Stimulated activated naive CD4-positive, alpha-beta T cell treated with Interleukin-2 at 50 U/mL for 16 hours (primary cell): ENCODE results near the gene MEGF9.

Experiments used
- DNase-seq: peaks from one replicate; lab custom pipeline; 2025; lab: John Stamatoyannopoulos, UW

MEGF9 gene

DNA sequence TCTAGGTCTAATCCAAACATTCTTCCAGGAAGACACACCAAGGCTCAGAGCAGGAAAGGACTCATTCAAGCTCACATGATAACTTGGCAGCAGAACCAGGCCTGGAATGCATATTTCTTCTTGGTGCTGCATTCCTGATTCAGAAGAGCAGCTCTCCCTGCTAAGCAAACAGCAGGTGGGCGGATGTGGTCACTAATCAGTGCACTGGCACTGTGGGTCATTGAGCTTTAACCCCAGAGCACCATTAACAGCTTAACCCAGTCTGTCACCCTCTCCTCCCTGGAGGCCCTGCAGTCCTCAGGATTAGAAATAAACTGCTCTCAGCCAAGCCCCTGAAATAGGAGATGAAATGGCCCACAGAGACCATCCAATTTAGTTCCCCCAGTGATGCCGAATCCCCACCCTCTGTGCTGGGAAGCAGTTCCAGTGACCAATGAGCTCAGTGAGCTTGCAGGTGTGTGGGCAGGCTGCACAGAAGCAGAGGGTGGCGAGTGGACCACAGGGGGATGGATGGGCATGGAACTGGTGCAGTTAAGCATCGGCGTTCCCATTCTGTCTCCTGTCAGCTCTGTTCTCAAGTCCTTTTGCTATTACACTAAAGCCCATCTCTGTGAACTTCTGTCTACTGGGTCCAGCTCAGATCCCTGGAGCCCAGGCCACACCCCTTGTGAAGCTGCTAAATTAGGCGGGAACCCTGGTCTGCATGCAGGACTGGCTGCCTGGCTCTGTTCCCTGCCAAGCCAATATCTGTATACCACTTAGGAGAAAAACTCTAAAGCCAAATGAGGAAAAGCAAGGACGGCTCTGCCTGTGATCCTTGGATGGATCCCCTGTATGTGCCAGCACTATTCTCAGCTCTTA is 16.6 kb upstream of the MEGF9 start:
- no peak for DNase-seq

DNA sequence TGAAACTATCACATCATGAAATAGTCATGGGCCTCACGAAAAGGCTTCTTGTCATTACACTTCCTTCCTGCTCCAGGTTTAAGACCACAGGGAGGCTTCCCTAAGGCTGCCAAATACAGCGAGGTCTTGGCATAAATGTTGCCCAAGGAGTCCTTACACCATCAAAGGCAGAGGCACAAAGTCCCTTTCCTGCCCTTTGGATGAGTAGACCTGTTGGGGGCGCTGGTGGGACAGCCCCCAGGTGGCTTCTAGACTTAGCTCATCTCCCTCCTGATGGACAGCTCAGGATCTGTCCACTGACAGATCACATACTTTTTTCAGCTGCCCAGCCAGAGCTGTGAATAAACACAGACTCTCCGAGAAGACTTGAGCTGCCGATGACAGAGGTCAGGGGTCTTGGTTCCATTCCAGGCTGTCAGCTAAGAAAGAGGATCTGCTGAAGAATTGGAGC is 15.5 kb upstream of the MEGF9 start:
- DNase-seq = no peak

DNA sequence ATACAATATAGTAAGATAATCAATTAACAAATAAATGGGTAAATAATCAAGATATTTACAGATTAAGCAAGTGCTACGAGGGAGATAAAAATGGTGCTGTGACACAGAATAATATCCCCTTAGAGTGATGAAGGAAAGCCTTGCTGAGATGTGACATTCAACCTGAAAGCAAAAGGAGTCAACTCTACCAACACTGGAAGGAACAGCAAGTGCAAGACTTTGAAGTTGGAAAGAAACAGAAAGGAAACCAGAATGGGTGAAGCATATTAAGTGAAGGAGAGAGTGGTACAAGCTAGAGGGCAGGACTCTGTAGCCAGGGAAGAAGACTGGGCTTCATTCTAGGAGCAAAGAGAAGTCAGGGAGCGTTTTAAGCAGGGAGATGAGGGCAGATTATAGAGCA is 12.2 kb upstream of the MEGF9 start:
- no peak for DNase-seq

- DNase-seq = no peak
Measured at GRCh38 chr9:120725907-120726306, 11.6 kb upstream of the MEGF9 start.

DNA sequence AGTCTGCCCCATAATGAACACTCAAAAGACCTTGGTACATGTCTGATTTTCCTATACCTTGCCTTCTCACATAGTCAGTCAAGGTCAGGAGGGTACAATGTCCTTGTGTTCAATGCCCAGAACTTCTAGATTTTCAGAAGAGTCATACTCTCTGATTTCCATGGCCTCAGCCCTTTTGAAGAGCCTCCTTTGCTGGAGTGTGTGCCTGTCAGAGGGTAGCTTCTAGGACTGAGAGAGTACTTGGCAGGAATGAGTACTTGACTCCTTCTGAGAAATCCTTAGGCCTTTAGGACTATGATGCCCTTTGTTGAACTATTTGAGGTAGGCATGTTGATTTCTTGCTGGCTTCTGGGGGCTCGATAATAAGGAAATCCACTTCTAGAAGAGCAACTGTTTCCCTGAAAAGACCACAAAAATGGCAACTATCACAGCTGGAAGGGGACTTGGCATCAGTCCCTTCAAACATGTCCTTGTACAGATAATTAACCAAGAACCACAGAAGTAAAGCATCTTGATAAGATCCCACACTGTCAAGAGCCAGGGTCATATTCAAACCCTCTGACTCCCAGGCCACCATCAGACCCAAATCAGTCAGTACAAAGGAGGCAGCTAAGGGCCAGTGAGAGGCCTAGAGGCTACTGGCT is 10.6 kb upstream of the MEGF9 start:
- DNase-seq = no peak

DNA sequence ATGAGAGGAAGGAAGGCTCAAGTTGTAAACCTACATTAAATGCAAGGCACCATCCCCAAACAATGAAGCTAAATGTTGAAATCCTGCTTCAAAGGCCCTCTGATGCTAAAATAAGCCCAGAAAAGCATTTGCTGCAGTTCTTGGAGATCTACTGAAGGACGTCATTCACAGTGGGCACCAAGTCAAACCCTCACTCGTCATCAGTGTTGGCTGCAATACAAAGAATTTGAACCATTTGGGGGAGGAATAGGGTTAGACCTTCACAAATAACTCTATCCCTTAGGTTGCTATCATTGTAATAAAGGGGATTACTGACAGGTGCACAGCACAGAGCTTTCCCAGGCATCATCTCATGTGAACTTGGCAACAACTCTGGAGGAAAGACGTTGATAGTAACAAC is 9.3 kb upstream of the MEGF9 start:
- DNase-seq = no peak

DNA sequence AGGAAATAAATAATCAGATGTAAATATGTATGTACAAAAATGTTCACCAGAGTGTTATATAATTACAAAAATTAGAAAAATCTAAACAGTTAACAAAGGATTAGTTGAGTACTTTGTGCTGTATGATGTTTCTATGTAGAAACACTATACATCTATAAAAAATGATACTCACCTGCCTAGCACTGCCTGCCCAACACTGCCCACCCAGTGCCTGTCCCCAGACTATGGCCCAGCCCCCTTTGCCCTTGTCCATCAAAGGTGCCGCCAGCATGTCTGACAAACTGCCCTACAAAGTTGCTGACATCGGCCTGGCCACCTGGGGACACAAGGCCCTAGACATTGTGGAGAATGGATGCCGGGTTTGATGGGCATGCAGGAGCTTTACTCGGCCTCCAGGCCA is 6.1 kb upstream of the MEGF9 start:
- DNase-seq = no peak

- DNase-seq = no peak
Measured at GRCh38 chr9:120718316-120718715, 4.0 kb upstream of the MEGF9 start.

- no peak for DNase-seq
Measured at GRCh38 chr9:120717176-120717575, 2.9 kb upstream of the MEGF9 start.

- DNase-seq = no peak
Measured at GRCh38 chr9:120716483-120716882, 2.2 kb upstream of the MEGF9 start.

DNA sequence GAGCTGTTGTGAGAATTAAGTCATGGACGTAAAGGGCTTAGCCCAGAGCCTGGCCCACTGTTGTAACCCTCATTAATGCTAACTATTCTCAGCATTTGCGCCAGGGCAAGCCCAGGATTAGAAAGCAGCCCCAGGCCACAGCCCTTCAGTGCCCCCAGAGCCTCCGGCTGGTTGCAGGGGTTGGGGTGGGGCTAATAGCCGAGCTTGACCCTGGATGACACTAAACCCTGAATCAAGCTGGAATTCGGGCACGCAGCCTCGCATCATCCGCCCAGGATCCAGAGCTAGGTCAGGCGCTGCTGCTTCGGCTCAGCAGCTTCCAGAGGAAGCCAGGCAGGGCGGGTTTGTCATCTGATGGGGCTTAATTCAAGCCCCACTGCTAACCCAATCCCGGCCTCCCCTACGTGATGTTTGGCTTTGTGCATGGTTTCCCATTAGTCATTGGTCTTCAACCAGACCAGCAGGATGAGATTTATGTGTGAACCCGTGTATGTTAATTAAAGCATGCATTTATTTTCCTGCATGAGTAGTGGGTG is 1.2 kb upstream of the MEGF9 start:
- DNase-seq = no peak

GRCh38 chr9:120714846-120715388 is 647 bp upstream of the MEGF9 start:
- no peak for DNase-seq

DNA sequence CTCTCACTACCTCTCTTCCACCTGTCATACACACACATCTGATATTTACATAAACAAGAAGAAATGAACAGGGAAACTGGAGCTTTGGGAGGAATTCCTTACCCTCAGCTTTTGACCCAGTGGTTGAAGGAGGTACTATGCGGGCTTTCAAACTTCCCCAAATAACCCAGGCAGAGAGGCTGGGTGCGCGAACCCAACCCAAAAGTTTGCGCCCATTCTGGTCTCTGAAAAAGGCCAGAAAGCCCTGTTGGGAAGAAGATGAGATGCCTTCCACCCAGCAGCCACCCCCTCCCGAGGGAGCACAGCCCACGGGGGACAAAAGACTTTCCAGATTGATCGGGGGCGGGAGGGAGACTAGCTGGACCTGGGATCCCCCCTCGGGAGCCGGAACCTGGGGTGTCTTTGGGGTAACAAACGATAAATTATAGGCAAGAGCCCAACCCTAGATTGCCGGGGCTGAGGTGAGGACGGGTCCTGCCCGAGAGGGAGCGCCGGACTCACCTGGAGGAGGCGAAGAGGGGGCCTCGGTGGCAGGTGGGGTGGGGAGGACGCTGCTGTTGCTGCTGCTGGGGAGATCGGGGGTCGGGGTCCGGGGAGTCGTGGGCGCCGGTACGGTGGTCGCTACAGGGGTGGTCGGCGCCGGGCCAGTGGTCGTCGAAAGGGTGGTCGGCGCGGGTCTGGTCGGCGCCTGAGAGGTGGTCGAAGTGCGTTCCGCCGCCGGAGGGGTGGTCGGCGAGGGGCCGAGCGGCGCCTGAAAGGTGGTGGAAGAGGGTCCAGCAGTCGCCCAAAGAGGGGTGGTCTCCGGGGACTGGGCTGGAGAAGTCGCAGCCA is 798 bp downstream of the MEGF9 start:
- no peak for DNase-seq

- DNase-seq = no peak
Measured at GRCh38 chr9:120712539-120713031, 1.7 kb downstream of the MEGF9 start.

DNA sequence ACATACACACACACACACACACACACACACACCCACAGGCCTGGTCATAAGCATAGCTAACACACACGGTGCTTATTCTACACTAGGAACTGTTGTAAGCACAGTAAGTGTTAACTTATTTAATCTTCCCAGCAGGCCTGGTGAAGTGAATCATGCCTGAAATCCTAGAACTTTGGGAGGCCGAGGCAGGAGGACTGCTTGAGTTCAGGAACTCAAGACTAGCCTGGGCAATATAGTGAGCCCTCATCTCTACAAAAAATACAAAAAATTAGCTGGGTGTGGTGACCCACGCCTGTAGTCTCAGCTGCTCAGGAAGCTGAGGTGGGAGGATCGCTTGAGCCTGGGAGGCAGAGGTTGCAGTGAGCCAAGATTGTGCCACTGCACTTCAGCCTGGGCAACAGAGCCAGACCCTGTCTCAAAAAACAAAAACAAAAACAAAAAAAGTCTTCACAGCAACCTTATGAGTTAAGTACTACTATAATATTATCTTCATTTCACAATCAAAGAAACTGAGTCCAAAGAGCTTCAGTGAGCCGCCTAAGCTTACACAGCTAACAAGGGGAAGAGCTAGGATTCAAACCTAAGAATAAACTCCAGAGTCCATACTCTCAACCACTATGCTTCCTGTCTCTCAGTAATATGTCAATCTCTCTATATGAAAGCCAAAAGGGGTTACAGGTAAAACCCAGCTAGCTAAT is 2.3 kb downstream of the MEGF9 start:
- DNase-seq = no peak

DNA sequence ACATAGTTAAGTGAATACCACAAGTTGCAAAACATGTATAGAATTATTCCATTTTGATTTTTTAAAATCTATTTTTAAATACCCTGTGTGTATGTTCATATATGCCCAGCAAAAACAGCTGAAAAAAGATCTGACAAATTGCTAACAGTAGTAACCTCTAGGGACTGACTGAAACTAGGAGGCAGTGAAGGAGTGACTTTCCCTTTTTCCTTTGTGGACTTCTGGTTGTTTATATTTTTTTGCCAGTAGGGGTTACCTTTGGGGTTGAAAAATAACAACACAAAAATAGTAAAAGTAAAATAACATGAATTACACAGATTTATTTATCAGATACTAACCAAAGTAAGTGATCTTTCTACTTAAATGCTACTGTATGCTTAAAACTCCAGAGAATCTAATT is 2.9 kb downstream of the MEGF9 start:
- DNase-seq = no peak

- DNase-seq = no peak
Measured at GRCh38 chr9:120710110-120710981, 3.9 kb downstream of the MEGF9 start.

DNA sequence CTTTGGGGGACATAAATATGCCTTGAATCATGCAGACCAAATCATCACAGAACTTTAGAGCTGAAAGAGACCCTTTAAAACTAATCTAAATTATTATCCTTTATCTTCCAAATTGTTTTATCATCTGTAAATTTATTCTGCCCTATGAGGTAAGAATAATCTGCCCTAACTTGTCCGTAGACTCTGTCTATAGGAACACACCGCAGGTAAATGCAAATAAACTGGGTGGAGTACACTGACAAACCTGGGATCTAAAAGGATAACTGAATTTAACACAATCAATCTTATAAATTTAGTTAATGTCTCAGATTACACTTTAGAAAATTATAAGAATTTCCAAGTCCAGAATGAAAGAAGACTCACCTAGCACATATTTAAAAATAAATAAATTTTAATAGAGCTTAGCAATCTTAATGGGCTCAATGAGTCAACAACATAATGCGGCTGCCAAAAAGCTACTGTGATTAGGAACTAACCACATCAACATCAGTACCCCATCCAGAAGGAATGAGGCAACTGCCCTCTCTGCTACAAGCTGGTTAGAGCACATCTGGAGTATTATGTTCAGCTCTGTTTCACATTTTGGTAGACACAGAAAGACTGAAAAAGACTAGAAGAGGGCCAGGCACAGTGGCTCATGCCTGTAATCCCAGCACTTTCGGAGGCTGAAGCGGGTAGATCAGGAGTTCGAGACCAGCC is 5.6 kb downstream of the MEGF9 start:
- DNase-seq = no peak

- no peak for DNase-seq
Measured at GRCh38 chr9:120707170-120707569, 7.1 kb downstream of the MEGF9 start.

GRCh38 chr9:120705174-120705573 is 9.1 kb downstream of the MEGF9 start:
- DNase-seq = no peak
